Measurements from ENCODE around the gene EMCN.
"Not testable (repeated sequence)": the region's sequence is repeated elsewhere in the genome, so short reads cannot be mapped to it uniquely, and the experiment has no call there.

The EMCN gene

GRCh38 chr4:100379583-100380105 lies 138.2 kb downstream of the EMCN start:
- no peak for DNase-seq (ENCODE audit: low read depth)

GRCh38 chr4:100372432-100372831 lies 145.4 kb downstream of the EMCN start:
- DNase-seq (ENCODE audit: low read depth), result no peak

- no peak for DNase-seq (ENCODE audit: low read depth)
These were observed 148.0 kb downstream of the EMCN start for GRCh38 chr4:100369871-100370270.

- no peak for DNase-seq (ENCODE audit: low read depth)
These were observed 150.4 kb downstream of the EMCN start for GRCh38 chr4:100367451-100367850.

GRCh38 chr4:100366213-100366612 lies 151.6 kb downstream of the EMCN start:
- no peak for DNase-seq (ENCODE audit: low read depth)

- no peak for DNase-seq (ENCODE audit: low read depth)
These were observed 155.5 kb downstream of the EMCN start for GRCh38 chr4:100362366-100362765.

- DNase-seq (ENCODE audit: low read depth), result no peak
These were observed 156.5 kb downstream of the EMCN start for GRCh38 chr4:100361336-100361735.

GRCh38 chr4:100360211-100360610 lies 157.6 kb downstream of the EMCN start:
- DNase-seq (ENCODE audit: low read depth), result no peak

GRCh38 chr4:100359441-100359840 lies 158.4 kb downstream of the EMCN start:
- no peak for DNase-seq (ENCODE audit: low read depth)

GRCh38 chr4:100357542-100357941 lies 160.3 kb downstream of the EMCN start:
- DNase-seq (ENCODE audit: low read depth), result no peak

- DNase-seq (ENCODE audit: low read depth), result no peak
These were observed 161.7 kb downstream of the EMCN start for GRCh38 chr4:100356172-100356571.

GRCh38 chr4:100352352-100352751 lies 165.5 kb downstream of the EMCN start:
- not testable (repeated sequence) for DNase-seq (ENCODE audit: low read depth)

GRCh38 chr4:100348473-100348872 lies 169.3 kb downstream of the EMCN start:
- DNase-seq (ENCODE audit: low read depth), result no peak

- DNase-seq (ENCODE audit: low read depth), result no peak
These were observed 170.6 kb downstream of the EMCN start for GRCh38 chr4:100347241-100347640.

GRCh38 chr4:100345585-100345984 lies 172.2 kb downstream of the EMCN start:
- no peak for DNase-seq (ENCODE audit: low read depth)

Data from stimulated activated CD8-positive, alpha-beta memory T cell treated with anti-CD3 and anti-CD28 coated beads, Interleukin-7, amount 100 ng/mL, for 24 hours (primary cell).